Measurements from ENCODE around the gene HIVEP2. TPM values are rescaled to one million over a fixed set of nuclear protein-coding genes. Genes with fewer than 3 reads are reported as not detected.
A peak's percentile ranks its signal among the peaks of the same experiment; 100 is the strongest.

HIVEP2 gene
- total and polyA plus RNA-seq, 2 donors (not counting 3 experiments of a cell fraction or from before 2014, with no cell fraction given), result 1.3 to 4.7 TPM

- no peak overlapping the region for H3K9ac ChIP-seq (replicated peaks; ENCODE audit: extremely low read depth, insufficient read depth, low read length)
- intact Hi-C loops (cut with micrococcal nuclease), result no loop called here
- ChIA-PET POLR2A (interaction anchor here (0.5 kb wide), 1 partner anchor 102 kb away, joined by 5 read pairs; no protein-coding TSS in a partner anchor), CTCF (interaction anchor here (1.0 to 4.9 kb wide), 2 partner anchors 56 to 193 kb away, joined by 4 to 21 read pairs; no protein-coding TSS in a partner anchor)
- H3K27me3 ChIP-seq (ENCODE audit: control insufficient read depth in 2 of 2, insufficient read depth in 2 of 2, low read length in 2 of 2), result no peaks in the 10 kb centered on the region
- H3K4me1 ChIP-seq (ENCODE audit: control insufficient read depth, extremely low read depth, insufficient read depth, low read length), result peaks cover 24% of the 10 kb centered on the region
- DNase-seq (ENCODE audit: low read depth, low spot score) (peak; percentile 75), FAIRE-seq (peak; percentile 67)
- H3K27ac ChIP-seq (ENCODE audit: insufficient read depth, low read depth, low read length), result no peak overlapping the region
- dilution Hi-C loops (cut with MboI; ENCODE audit: extremely low pct_ligation_motif_present, low sequenced_read_pairs), result no loop called here
- no peaks in the 10 kb centered on the region for H3K9me3 ChIP-seq (replicated peaks; ENCODE audit: control insufficient read depth, insufficient read depth, low read length)
- no peaks in the 10 kb centered on the region for H4K20me1 ChIP-seq (replicated peaks; ENCODE audit: control insufficient read depth, extremely low read depth, insufficient read depth, low read length)
- H3K36me3 ChIP-seq (ENCODE audit: control insufficient read depth in 2 of 2, extremely low read depth in 1 of 2, insufficient read depth in 2 of 2, low read length in 2 of 2), result no peaks in the 10 kb centered on the region
- H3K4me3 ChIP-seq (replicated peaks in 1 of 3; ENCODE audit: insufficient read depth in 1 of 3, low read depth in 1 of 3, low read length in 3 of 3), result no peak overlapping the region
- no peak overlapping the region for H3K4me2 ChIP-seq (ENCODE audit: insufficient read depth, low read length)
- H3K79me2 ChIP-seq (ENCODE audit: control insufficient read depth, insufficient read depth, low read length), result no peaks in the 10 kb centered on the region
- BruUV-seq (replicated peaks), result no TSS peak
- TF ChIP-seq POLR2AphosphoS5 (IDR thresholded peaks at IDR 0.05; ENCODE audit: insufficient read depth, low read depth, low read length), result no peak
- TF ChIP-seq CTCF (IDR thresholded peaks at IDR 0.05; ENCODE audit: extremely low read depth in 1 of 2, insufficient read depth in 1 of 2, low read depth in 1 of 2, low read length in 2 of 2), result peak in 1 of 2 donors; percentile 10
- no peak for TF ChIP-seq JUN (IDR thresholded peaks at IDR 0.05; ENCODE audit: borderline replicate concordance, insufficient read depth, insufficient read length, low read depth)
- H2AFZ ChIP-seq (ENCODE audit: low read depth, low read length), result no peak overlapping the region
- no peaks in the 10 kb centered on the region for H3K9me1 ChIP-seq (replicated peaks; ENCODE audit: control insufficient read depth, extremely low read depth, insufficient read depth, low read length)
These were observed 58.4 kb downstream of the HIVEP2 start for GRCh38 chr6:142886431-142887170.
